GM12878 (cell line): ENCODE results near the gene TAOK2. TPM values are rescaled to one million over a fixed set of nuclear protein-coding genes. Genes with fewer than 3 reads are reported as not detected.

Experiments used
- ATAC-seq: fragments of 200-7000 bp; cut with Tn5 transposase; 3 replicates; pipeline ENCODE4 v1.9.1; 2020; ENCODE audit warnings: mild to moderate bottlenecking, moderate library complexity
- BruUV-seq: library from RNA; stranded (reverse); fragments of 400-500 nt; replicated peaks from 2 replicates; lab custom pipeline; 2021; lab: Mats Ljungman, UMichigan
- CTCF ChIA-PET: fragments of 300-600 bp; sonication (Branson Sonifier 250); formaldehyde crosslinking; extraction: SDS; loops from one replicate; lab custom pipeline; 2021; ENCODE audit warnings: inconsistent platforms; lab: Yijun Ruan, JAX
- POLR2A ChIA-PET: fragments of 350-600 bp; formaldehyde crosslinking; extraction: SDS; loops from one replicate; lab custom pipeline; 2021; ENCODE audit warnings: inconsistent platforms; lab: Charles Lee
- RAD21 ChIA-PET: fragments of 300-600 bp; sonication (Branson Sonifier 250); formaldehyde crosslinking; loops from one replicate; lab custom pipeline; 2023; ENCODE audit warnings: antibody characterized with exemption; ENCODE audit not compliant: unreplicated experiment; lab: Charles Lee
- SMC1A ChIA-PET: fragments of 300-600 bp; sonication (Branson Sonifier 250); formaldehyde crosslinking; loops from one replicate; lab custom pipeline; 2023; ENCODE audit not compliant: unreplicated experiment, uncharacterized antibody; lab: Charles Lee
- DNase-seq: peaks from one replicate; pipeline ENCODE4 v3.0.0-alpha.2; 2011; ENCODE audit warnings: low read depth, low spot score
- FAIRE-seq: peaks from 3 replicates; lab custom pipeline; 2011; peaks lifted over from hg19 to GRCh38; lab: Jason Lieb, UNC
- H2AFZ ChIP-seq: 2 replicates; pipeline ENCODE4 v1.6.0; 2011; ENCODE audit warnings: low read depth, low read length, control low read depth; ENCODE audit not compliant: control insufficient read depth
- H3K27ac ChIP-seq: 2 replicates; pipeline ENCODE4 v1.5.1; 2011; ENCODE audit warnings: control low read depth; ENCODE audit not compliant: control insufficient read depth, insufficient read depth
- H3K27me3 ChIP-seq, 2 experiments: replicated peaks in 1 of 2; 2 replicates each; pipeline versions ENCODE4 v1.6.0 to v1.6.1; 2011; ENCODE audit warnings: low read length in 1 of 2; ENCODE audit not compliant: control insufficient read depth in 2 of 2, insufficient read depth in 2 of 2
- H3K36me3 ChIP-seq, 2 experiments: 2 replicates each; pipeline ENCODE4 v1.5.1; 2011; ENCODE audit warnings: low read length in 1 of 2; ENCODE audit not compliant: control insufficient read depth in 2 of 2, insufficient read depth in 2 of 2
- H3K4me1 ChIP-seq: 2 replicates; pipeline ENCODE4 v1.6.1; 2011; ENCODE audit warnings: mild to moderate bottlenecking, low read length, moderate library complexity, mixed read lengths; ENCODE audit not compliant: control insufficient read depth, insufficient read depth
- H3K4me2 ChIP-seq: 2 replicates; pipeline ENCODE4 v1.6.0; 2011; ENCODE audit warnings: control low read depth; ENCODE audit not compliant: control insufficient read depth, insufficient read depth
- H3K4me3 ChIP-seq: fragments of 200-600 bp; sonication (generic); 2 replicates; pipeline ENCODE4 v1.5.1; 2016
- H3K79me2 ChIP-seq: 2 replicates; pipeline ENCODE4 v1.6.0; 2011; ENCODE audit warnings: low read length; ENCODE audit not compliant: control insufficient read depth, insufficient read depth
- H3K9ac ChIP-seq: 2 replicates; pipeline ENCODE4 v1.8.0; 2011; ENCODE audit warnings: low read length, control low read depth, mixed read lengths; ENCODE audit not compliant: control insufficient read depth, insufficient read depth
- H3K9me3 ChIP-seq: replicated peaks from 3 replicates; pipeline ENCODE4 v1.5.1; 2011; ENCODE audit warnings: mild to moderate bottlenecking, low read length; ENCODE audit not compliant: control insufficient read depth, insufficient read depth
- H4K20me1 ChIP-seq: 2 replicates; pipeline ENCODE4 v1.6.0; 2011; ENCODE audit not compliant: control insufficient read depth, insufficient read depth
- CHD4 ChIP-seq: fragments of 200-600 bp; sonication (generic); IDR thresholded peaks from 2 replicates; pipeline ENCODE4 v1.6.1; 2016; ENCODE audit warnings: mild to moderate bottlenecking
- EED ChIP-seq: sonication (generic); IDR thresholded peaks from 2 replicates; pipeline ENCODE4 v1.6.1; 2016; ENCODE audit warnings: antibody characterized with exemption, low read depth
- HCFC1 ChIP-seq: fragments of 150-350 bp; IDR thresholded peaks from 2 replicates; pipeline ENCODE4 v1.6.1; 2014; ENCODE audit warnings: low read length
- HDAC2 ChIP-seq: fragments of 200-600 bp; sonication (generic); IDR thresholded peaks from 2 replicates; pipeline ENCODE4 v1.6.1; 2017
- HDAC6 ChIP-seq: fragments of 200-600 bp; sonication (generic); IDR thresholded peaks from one replicate; pipeline ENCODE4 v1.8.0; 2017; ENCODE audit warnings: antibody characterized with exemption; ENCODE audit not compliant: unreplicated experiment
- LARP7 ChIP-seq: fragments of 450-650 bp; IDR thresholded peaks from 2 replicates; pipeline ENCODE4 v1.6.1; 2017; ENCODE audit warnings: mild to moderate bottlenecking
- MEF2B ChIP-seq: fragments of 450-650 bp; IDR thresholded peaks from 2 replicates; pipeline ENCODE4 v1.6.1; 2018; ENCODE audit warnings: mild to moderate bottlenecking, moderate library complexity; ENCODE audit not compliant: partially characterized antibody, poor library complexity, severe bottlenecking
- MTA2 ChIP-seq: fragments of 450-650 bp; IDR thresholded peaks from 2 replicates; pipeline ENCODE4 v1.6.1; 2016; ENCODE audit warnings: low read depth, mild to moderate bottlenecking, moderate library complexity
- NFYB ChIP-seq: IDR thresholded peaks from 2 replicates; pipeline ENCODE4 v1.6.1; 2011; ENCODE audit warnings: low read depth, mild to moderate bottlenecking, low read length, improper control_type of control experiment, moderate library complexity; ENCODE audit not compliant: insufficient read depth
- SIN3A ChIP-seq: IDR thresholded peaks from 2 replicates; pipeline ENCODE4 v1.6.1; 2012; ENCODE audit warnings: low read depth, low read length, improper control_type of control experiment
- SMC3 ChIP-seq: IDR thresholded peaks from 2 replicates; pipeline ENCODE4 v1.6.1; 2011; ENCODE audit warnings: low read length, improper control_type of control experiment, borderline replicate concordance
- SREBF2 ChIP-seq: IDR thresholded peaks from 2 replicates; pipeline ENCODE4 v1.6.1; 2012; ENCODE audit warnings: mild to moderate bottlenecking, low read length
- USF2 ChIP-seq: IDR thresholded peaks from 2 replicates; pipeline ENCODE4 v1.6.1; 2011; ENCODE audit warnings: low read depth, low read length, improper control_type of control experiment, borderline replicate concordance
- ZNF622 ChIP-seq: fragments of 450-650 bp; IDR thresholded peaks from 2 replicates; pipeline ENCODE4 v1.6.1; 2017; ENCODE audit warnings: mild to moderate bottlenecking, inconsistent platforms
- ZZZ3 ChIP-seq: IDR thresholded peaks from 2 replicates; pipeline ENCODE4 v1.6.1; 2011; ENCODE audit warnings: low read depth; ENCODE audit not compliant: control insufficient read depth, insufficient read length
- WGBS: methylation state at CpG from one replicate; pipeline ENCODE4 v1.1.6; 2016; ENCODE audit warnings: low lambda C conversion rate; ENCODE audit not compliant: insufficient replicate concordance, insufficient coverage; ENCODE audit errors: missing lambda C conversion rate; 5-methylcytosine and 5-hydroxymethylcytosine counted together
- in situ Hi-C: fragments of 300-500 bp; cut with MboI; formaldehyde crosslinking; loops from 9 replicates; pipeline ENCODE4 v1.14.3; 2018; ENCODE audit warnings: mixed read lengths
- intact Hi-C: fragments of 100-400 bp; cut with micrococcal nuclease; formaldehyde crosslinking; loops from one replicate; pipeline ENCODE4 v1.14.2; 2022; ENCODE audit not compliant: unreplicated experiment
- polyA plus RNA-seq, 11 experiments: library from polyadenylated mRNA; depleted of rRNA in 4 of 11; unstranded in 6 of 11; stranded (reverse) in 5 of 11; fragments of >200 nt; fragmentation: Nextera tagmentation in 4 of 11; fragmentation: Illumina TruSeq in 1 of 11; extraction: Ambion mirVana in 4 of 11; extraction: Trizol in 1 of 11; gene quantifications; 1 replicate in 1 of 11; 2 replicates in 10 of 11; pipeline versions ENCODE4 v1.2.1 to v1.2.3, GENCODE V29; 2011 to 2016; ENCODE audit warnings: inconsistent platforms in 2 of 11, missing spikeins in 2 of 11, low read depth in 1 of 11
- total RNA-seq, 4 experiments: library from RNA; depleted of rRNA in 3 of 4; stranded (reverse); fragments of >200 nt in 3 of 4; fragmentation: Illumina TruSeq in 1 of 4; extraction: Trizol in 1 of 4; gene quantifications; 2 replicates each; pipeline versions ENCODE4 v1.2.1 to v1.2.3, GENCODE V29; 2013 to 2021

The TAOK2 gene
- total and polyA plus RNA-seq, 10 of the 15 experiments (the other 5 are each of a cell fraction or from before 2014, with no cell fraction given), result 0.14 to 40.2 (median 11.6) TPM

GRCh38 chr16:29984137-29984763, 10.6 kb downstream of the TAOK2 start:
- FAIRE-seq (no peak), ATAC-seq (no peak), DNase-seq (no peak)
- H3K9me3 ChIP-seq, result no peaks in the 10 kb centered on the region
- H3K79me2 ChIP-seq, result no peaks in the 10 kb centered on the region
- ChIA-PET CTCF (no interaction called here), POLR2A (no interaction called here), SMC1A (no interaction called here), RAD21 (no interaction called here)
- no peaks in the 10 kb centered on the region for H3K4me1 ChIP-seq
- H3K36me3 ChIP-seq, result peaks cover 24 to 40% of the 10 kb centered on the region in 2 experiments
- BruUV-seq, result no TSS peak
- in situ Hi-C loops (no loop called here), intact Hi-C loops (no loop called here)
- no peak overlapping the region for H3K4me2 ChIP-seq
- TF ChIP-seq SIN3A, result no peak
- TF ChIP-seq CHD4, result no peak
- no peak for TF ChIP-seq HCFC1
- TF ChIP-seq MTA2, result no peak
- no peak for TF ChIP-seq NFYB
- no peak for TF ChIP-seq SMC3
- no peak for TF ChIP-seq HDAC6
- TF ChIP-seq ZNF622, result no peak
- no peak for TF ChIP-seq ZZZ3
- TF ChIP-seq USF2, result no peak
- no peak for TF ChIP-seq MEF2B
- TF ChIP-seq LARP7, result no peak
- no peak for TF ChIP-seq SREBF2
- TF ChIP-seq HDAC2, result no peak
- no peak for TF ChIP-seq EED
- no peak overlapping the region for H3K27ac ChIP-seq
- WGBS, result 88% methylated on average over 6 of the region's 6 CpGs
- no peaks in the 10 kb centered on the region for H4K20me1 ChIP-seq
- H2AFZ ChIP-seq, result no peak overlapping the region
- H3K9ac ChIP-seq, result no peak overlapping the region
- H3K27me3 ChIP-seq, result no peaks in the 10 kb centered on the region
- no peak overlapping the region for H3K4me3 ChIP-seq
